NCI-H1694 (cell line): Measurements from ENCODE around the gene RPA3.

ENCODE experiments used
- DNase-seq: peaks from one replicate; lab custom pipeline; 2025; lab: John Stamatoyannopoulos, UW

Gene RPA3

DNA sequence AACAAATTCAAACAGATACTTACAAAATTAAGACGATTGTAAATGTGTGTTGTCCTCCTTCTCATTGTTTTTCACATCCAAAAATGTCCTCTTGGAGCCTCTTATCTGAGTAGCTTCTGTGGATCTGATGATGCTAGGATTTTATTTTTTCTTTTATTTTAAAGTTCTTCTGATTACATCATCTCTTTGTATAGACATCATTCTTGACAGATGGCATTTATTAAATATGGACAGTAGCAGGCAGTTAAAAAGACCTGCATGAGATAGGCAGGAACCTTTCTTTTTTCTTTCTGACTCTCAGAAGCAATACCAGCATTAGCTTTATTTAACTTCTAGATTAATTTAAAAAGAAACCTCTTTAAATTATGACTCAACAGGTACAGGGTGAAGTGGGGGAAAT, at the start of gene RPA3:
Gene RPA3, minus strand, starts transcription at position 116 of the 400 bp plus-strand sequence. CDS start 78,189 bp downstream, outside the sequence.
- DNase-seq: no peak

DNA sequence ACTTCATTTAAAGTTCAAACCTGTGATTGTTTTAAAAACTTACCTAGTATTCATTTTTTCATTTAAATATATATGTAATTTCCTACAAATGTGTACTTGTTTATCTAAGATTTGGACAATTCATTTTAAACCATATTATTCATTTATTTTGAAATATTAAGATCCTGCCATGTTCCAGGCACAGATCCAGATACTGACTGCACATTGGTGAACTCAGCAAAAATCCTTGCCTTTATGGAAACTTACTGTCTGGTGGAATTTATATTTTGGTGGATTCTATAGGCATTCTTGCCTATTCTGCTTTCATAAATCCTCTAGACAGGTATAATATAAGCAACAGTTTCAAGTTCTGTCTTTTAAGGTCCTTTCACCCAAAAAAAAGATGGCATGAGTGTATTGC, 48.3 kb upstream of the RPA3 start:
- DNase-seq: no peak

DNA sequence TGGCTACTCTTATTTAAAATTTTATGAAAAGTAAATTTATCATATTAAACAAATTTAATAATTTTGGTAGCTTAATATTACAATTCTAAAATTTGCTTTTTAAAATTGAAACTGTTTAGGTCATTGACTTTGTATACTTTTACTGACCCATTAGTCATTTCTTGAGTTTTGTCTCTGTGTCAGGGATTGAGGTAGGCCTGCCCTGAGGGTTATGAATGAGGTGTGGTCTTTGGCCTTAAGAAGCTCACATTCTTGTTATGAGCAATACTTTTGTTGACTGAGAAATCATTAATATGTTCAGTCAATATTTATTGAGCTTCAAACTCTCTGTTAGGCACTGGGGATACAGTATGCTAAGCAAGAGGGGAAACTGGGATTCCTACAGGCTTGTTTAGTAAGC, 47.0 kb upstream of the RPA3 start:
- DNase-seq: no peak

GRCh38 chr7:7764520-7765396, 46.4 kb upstream of the RPA3 start:
- DNase-seq: no peak

DNA sequence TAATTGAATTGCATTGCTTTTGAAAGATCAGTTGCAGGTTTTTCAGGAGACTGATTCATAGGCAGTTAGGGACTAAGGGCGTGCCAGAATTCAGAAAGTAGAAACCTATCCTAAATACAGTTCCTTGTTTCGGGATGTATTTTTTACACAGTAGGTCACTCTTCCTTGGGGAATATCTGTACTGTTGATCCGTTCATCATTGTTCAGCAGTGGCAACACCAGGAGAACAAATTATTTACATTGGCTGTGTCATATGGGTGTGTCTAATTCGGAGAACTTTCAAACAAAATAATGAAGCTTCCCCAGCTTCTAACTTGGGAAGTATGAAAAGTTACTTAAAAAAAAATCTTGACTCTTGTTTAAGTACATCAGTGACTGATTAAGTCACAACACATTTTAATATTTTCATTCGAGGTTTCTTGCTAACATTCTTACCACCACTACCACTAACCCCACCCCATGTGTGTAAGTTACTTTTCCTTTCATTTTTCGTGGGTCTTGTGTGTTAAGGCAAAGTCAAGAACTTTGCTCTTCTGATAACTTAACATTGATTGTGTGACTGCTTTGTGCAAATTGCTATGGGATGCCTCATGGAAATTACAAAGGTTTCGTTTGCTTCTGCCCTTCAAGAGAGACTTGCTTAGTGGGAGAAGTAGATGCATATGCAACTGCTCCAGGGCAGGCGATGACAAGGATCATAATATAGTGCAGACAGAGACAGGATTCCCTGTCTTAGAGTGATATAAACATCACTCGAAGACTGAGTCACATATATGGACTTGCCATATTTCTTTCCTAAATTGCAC, 43.8 kb upstream of the RPA3 start:
- DNase-seq: no peak

GRCh38 chr7:7761340-7761973, 43.0 kb upstream of the RPA3 start:
- DNase-seq: peak; percentile 85

DNA sequence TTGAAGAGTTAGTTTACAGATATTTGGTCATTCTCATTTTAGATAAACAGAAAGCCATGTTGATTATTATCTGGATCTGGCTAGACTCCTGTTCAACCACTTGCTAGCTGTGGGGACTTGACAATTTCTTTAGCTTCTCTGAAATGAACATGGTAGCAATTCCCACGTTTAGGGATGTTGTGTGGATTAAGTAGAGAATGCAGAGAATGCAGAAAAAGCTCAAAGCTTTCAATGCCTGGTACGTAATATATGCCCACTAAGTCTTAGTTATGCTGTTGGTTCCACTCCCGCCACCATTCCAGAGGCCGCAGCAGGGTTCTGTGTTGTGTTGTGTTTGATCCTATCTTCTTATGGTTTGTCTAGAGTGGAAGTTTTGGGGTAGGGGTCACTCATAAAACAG, 39.2 kb upstream of the RPA3 start:
- DNase-seq: no peak

DNA sequence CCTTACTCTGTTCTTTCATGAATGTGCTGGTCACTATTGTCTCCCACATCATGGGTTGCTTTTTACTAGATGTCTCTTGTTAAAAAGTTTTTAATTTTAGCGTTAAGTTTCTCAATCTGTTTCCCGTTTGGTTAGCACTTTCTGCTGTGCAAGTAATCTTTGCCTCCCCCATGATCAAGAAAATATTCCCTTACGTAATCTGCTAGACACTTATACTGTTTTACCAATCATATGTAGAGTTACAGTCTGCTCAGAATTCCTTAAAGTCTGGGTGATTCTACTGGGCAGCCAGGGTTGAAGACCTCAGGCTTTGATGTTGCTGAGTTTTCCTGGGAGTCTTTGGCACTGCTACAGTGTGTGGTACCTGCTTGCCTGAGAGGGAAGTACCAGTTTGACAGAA, 38.2 kb upstream of the RPA3 start:
- no peak for DNase-seq

DNA sequence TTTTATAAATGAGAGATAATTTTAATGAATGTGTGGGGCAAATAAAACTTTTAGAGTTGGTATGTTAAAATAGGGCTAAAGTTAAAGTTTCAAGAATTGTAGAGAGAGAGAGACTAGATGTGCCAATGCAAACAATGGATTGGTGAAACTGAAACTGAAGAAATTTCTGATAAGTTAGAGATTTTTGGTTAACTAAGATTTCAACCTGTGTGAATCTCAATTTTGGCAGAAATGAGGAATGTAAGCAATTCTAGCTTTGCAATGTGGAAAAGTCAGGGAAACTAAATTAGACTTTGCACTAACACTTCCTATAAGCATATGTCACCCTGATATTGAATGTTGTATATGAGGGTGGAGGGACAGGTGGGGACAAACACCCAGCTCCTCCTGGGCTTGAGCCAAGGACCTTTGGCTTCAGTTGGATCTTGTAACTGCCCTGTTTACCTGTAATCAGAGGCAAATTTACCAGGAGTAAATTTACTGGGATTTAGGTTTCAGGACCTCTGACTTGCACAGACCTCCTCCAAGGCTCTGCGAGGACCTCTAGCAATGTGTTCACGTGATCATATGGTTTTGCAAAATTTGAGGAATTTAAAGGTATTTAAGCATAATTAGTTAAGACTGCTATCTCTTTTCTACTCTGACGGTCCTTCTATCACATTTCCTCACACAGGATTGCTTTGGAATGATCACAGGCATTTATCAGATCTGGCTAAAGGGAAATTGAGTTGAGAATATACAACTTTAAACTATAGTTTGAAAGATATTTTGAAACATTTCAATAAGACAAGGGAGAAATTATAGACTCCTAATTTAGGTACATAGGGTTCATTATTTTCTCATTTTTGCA, 33.1 kb upstream of the RPA3 start:
- no peak for DNase-seq

DNA sequence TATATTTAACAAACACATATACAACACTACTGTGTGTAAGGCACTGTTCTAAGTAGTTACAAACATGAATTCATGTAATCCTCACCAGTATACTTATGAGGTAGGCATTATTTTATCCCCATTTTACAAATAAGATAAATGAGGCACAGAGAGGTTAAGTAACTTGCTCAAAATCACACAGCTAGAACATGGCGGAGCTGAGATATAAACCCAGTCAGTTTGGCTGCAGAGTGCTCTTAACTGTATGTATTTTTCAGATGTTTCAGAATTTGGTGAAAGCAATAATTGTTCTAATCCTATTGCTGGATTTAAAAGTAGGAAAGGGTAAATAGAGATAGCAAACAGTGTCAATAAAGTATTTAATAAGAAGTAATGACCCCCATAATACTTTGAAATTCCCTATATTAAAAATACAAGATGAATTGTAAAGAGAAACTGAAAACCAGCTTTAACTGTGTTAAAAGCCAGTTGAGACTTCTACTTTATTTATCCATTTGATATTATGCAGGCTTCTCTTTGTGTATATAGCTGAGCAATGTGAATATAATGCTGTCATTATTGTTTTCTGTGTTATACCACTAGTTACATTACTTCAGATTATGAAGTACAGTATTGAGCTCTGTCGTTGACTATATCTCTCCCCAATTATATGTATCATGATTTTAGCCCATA, 32.3 kb upstream of the RPA3 start:
- no peak for DNase-seq

DNA sequence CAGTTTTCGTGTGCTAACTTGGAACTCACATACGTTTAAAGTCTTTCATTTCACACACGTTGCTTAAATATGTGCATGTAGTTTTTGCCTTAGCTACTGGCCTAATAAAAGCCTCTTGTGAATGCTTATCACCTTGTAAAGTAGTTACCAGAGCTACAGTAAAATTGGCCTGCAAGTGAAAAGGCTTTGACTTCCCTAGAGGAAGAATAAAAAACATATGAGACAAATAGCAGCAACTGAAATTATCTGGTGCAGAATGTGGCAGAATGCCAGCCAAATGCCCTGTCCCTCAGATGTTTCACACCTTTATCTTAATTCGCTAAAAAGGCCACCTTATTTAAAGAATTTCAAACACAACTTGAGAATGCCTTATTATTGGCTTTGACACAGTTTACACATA, 28.1 kb upstream of the RPA3 start:
- DNase-seq: peak; percentile 17

GRCh38 chr7:7745966-7746365, 27.6 kb upstream of the RPA3 start:
- no peak for DNase-seq

- no peak for DNase-seq
Observed at GRCh38 chr7:7745258-7745657, 26.9 kb upstream of the RPA3 start.

GRCh38 chr7:7742223-7742622, 23.8 kb upstream of the RPA3 start:
- no peak for DNase-seq

- no peak for DNase-seq
Observed at GRCh38 chr7:7740037-7740355, 21.6 kb upstream of the RPA3 start.

DNA sequence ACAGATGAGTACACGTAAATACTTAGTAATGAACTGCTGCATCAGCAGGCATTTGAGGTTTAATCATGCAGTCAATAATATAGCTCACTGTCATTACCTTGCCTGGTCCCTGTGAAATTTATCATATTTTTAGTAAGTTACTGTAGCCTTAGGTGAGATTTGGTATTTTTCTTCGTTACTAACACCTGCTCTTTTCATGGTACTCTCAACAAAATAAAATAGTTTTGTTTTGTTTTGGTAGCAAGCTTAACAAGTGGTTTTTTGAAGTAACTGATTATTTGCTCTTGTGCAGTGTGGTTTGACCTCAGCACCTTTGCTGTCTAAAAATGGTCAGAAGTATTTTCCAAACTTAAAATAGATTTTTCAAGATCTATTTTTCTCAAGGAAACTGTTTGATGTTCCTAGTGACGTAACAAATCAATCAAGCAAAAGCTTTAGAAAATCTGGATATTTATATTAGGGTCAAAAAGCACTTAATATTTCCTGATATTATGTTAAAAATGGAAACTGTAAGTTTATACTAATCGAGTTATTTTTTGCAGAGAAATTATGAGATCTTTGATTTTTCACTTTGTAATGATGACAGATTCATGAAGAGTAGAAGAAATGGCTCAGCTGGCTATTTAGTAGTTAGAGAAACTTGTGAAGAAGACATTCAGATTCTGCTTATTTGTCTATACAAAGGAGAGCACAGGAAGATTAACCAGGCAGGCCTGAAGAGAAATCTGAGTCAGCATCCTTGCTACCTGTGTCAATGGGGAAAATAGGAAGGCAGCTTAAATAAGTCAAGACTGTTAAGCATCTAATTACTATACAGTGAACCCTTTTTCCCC, 21.0 kb upstream of the RPA3 start:
- DNase-seq: no peak

- peak; percentile 62 for DNase-seq
Observed at GRCh38 chr7:7738622-7739021, 20.2 kb upstream of the RPA3 start.

GRCh38 chr7:7738177-7738576, 19.8 kb upstream of the RPA3 start:
- no peak for DNase-seq

DNA sequence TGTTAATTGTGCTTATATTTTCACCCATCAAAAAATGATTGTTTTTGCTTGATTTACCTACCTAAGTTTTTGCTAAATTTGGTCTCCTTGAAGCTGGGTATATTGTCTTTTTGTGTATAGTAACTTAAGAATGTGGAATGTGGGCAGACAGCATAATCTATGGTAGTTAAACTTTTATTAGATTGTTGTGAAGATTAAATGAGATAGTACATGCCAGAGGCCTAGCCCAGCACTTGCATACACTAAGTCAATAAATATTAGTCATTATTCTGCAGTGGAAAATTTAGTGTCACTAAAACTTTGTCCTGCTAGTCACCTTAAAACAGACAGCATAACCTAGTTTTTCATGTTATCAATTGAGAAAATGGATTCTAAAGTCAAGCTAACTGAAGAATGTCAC, 19.3 kb upstream of the RPA3 start:
- DNase-seq: no peak

- peak; percentile 94 for DNase-seq
Observed at GRCh38 chr7:7736671-7737070, 18.3 kb upstream of the RPA3 start.
